Nephron progenitor cell (in vitro differentiated cells): ENCODE measurements around the gene TCF12.

Source experiments
- DNase-seq: peaks from one replicate; pipeline ENCODE4 v3.0.0; 2021
- H3K27ac Mint-ChIP-seq: 2 replicates; pipeline ENCODE4 v1.8.0; 2021; ENCODE audit warnings: mild to moderate bottlenecking, moderate library complexity, mixed read lengths
- H3K27me3 Mint-ChIP-seq: 2 replicates; pipeline ENCODE4 v1.8.0; 2021; ENCODE audit warnings: mild to moderate bottlenecking, low read depth, mixed read lengths; ENCODE audit not compliant: poor library complexity
- H3K36me3 Mint-ChIP-seq: 2 replicates; pipeline ENCODE4 v1.8.0; 2021; ENCODE audit warnings: low read depth, mixed read lengths
- H3K4me1 Mint-ChIP-seq: 2 replicates; pipeline ENCODE4 v1.8.0; 2021; ENCODE audit warnings: mixed read lengths
- H3K4me3 Mint-ChIP-seq: 2 replicates; pipeline ENCODE4 v1.8.0; 2021; ENCODE audit warnings: mild to moderate bottlenecking, moderate library complexity, mixed read lengths
- H3K9me3 Mint-ChIP-seq: 2 replicates; pipeline ENCODE4 v1.8.0; 2021; ENCODE audit warnings: mild to moderate bottlenecking, moderate library complexity, mixed read lengths
- TF ChIP-seq, protein P1 (sequence below): fragments of 200-600 bp; sonication (generic); IDR thresholded peaks from 2 replicates; pipeline ENCODE4 v1.5.0; 2021; ENCODE audit warnings: antibody characterized with exemption

The TCF12 gene

DNA sequence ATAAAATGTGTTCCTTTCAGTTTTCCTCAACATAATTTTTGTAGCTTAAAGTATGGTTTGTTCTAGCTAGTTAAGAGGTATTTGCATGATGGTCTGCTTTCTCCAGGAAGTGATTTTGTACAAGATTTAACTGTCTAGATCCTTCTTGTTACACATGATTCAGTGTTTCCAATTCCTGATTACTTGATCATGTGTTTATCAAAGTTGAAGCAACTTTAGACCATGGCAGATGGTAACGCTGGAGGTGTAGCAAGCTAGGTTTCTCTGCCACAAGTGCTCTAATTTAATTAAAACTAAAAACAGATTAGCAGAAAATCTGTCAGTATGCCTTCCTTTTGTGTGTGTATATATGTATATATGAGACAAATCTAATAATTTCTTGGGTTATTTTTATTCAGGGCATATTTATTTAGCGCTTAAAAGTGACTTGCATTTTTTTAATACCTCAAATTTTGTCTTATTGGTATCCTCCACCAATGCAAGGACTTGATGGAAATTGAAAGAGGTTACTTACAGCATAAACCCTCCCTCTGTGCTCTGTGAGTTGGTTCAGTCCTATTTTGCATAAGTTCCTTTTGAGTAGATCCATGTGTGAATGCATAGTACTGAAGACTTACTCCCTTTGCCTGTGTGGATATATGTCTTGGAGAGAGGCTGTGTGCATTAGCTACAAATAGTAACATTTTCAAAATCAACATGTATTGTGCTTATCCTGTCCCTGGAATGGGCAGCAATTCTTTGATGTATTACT lies 300.6 kb downstream of the TCF12 start:
- TF ChIP-seq, protein P1, sequence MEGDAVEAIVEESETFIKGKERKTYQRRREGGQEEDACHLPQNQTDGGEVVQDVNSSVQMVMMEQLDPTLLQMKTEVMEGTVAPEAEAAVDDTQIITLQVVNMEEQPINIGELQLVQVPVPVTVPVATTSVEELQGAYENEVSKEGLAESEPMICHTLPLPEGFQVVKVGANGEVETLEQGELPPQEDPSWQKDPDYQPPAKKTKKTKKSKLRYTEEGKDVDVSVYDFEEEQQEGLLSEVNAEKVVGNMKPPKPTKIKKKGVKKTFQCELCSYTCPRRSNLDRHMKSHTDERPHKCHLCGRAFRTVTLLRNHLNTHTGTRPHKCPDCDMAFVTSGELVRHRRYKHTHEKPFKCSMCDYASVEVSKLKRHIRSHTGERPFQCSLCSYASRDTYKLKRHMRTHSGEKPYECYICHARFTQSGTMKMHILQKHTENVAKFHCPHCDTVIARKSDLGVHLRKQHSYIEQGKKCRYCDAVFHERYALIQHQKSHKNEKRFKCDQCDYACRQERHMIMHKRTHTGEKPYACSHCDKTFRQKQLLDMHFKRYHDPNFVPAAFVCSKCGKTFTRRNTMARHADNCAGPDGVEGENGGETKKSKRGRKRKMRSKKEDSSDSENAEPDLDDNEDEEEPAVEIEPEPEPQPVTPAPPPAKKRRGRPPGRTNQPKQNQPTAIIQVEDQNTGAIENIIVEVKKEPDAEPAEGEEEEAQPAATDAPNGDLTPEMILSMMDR = no peak
- Mint-ChIP-seq H3K27me3 (no peaks in the 10 kb centered on the region), H3K27ac (no peak overlapping the region), H3K4me1 (peaks cover 62% of the 10 kb centered on the region), H3K36me3 (no peaks in the 10 kb centered on the region), H3K4me3 (peak overlapping the region; percentile 76), H3K9me3 (no peaks in the 10 kb centered on the region)
- no peak for DNase-seq

DNA sequence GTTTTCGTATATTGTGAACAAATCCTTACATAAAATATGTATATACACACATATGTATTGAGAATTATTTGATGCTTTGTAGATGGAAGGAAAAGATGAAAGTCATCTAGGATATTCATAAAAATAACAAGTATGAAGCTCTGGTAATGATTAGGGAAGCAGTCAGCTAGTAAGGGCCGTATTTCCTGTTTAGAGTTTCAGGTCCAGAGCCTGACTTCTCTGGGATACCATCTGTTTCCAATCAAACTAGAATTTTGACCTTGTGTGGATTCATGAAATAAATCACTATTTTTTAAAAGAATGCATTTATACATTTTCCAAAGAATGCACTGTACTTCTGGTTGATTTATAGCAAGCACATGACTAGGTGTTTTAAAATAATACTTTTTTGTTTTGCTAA lies 301.8 kb downstream of the TCF12 start:
- H3K4me1 Mint-ChIP-seq = peaks cover 50% of the 10 kb centered on the region
- H3K9me3 Mint-ChIP-seq = no peaks in the 10 kb centered on the region
- no peak overlapping the region for H3K27ac Mint-ChIP-seq
- peak overlapping the region; percentile 76 for H3K4me3 Mint-ChIP-seq
- no peak for DNase-seq
- TF ChIP-seq, protein P1 = no peak
- H3K27me3 Mint-ChIP-seq = no peaks in the 10 kb centered on the region
- H3K36me3 Mint-ChIP-seq = no peaks in the 10 kb centered on the region

DNA sequence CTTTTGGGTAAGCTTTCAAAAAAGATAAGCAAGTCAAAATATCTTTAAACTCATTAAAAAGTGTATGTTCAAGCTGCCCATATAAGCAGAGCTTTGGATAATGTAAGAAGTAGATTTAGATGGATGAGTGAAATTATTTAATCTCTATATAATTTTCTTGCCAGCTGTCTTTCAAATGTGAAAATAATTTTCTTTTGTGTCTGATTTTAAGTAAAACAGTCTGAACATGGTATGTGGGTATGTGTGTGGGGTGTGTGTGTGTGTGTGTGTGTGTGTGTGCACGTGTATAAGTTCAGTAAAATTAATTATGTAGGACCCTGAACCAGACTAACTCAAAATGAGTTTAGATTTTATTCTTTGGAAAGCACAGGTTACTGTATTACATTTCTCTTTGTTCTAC lies 302.7 kb downstream of the TCF12 start:
- Mint-ChIP-seq H3K27ac (peak overlapping the region; percentile 24), H3K4me1 (peaks cover 40% of the 10 kb centered on the region), H3K36me3 (no peaks in the 10 kb centered on the region), H3K27me3 (no peaks in the 10 kb centered on the region), H3K9me3 (no peaks in the 10 kb centered on the region), H3K4me3 (peak overlapping the region; percentile 76)
- TF ChIP-seq, protein P1 = no peak
- no peak for DNase-seq

DNA sequence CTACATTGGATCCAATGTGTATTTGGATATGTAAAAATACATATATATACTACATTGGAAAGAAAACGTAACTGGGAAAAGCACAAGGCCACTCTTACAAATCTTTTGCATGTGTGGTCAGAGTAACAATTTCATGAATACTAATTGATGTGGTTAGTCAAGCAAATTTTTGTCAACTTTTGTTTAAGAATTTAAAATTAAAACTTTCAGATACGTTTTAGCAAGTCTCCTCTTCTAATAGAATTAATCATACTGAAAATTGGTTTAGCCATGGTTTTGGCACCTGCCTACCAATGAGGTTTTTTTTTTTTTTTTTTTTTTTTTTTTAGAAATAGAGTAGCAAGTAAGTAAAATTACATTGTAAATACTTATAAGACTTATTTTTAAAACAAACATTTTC lies 304.9 kb downstream of the TCF12 start:
- no peak for DNase-seq
- no peaks in the 10 kb centered on the region for H3K27me3 Mint-ChIP-seq
- no peaks in the 10 kb centered on the region for H3K9me3 Mint-ChIP-seq
- no peak overlapping the region for H3K27ac Mint-ChIP-seq
- TF ChIP-seq, protein P1 = no peak
- no peak overlapping the region for H3K4me3 Mint-ChIP-seq
- H3K4me1 Mint-ChIP-seq = peaks cover 35% of the 10 kb centered on the region
- H3K36me3 Mint-ChIP-seq = no peaks in the 10 kb centered on the region

DNA sequence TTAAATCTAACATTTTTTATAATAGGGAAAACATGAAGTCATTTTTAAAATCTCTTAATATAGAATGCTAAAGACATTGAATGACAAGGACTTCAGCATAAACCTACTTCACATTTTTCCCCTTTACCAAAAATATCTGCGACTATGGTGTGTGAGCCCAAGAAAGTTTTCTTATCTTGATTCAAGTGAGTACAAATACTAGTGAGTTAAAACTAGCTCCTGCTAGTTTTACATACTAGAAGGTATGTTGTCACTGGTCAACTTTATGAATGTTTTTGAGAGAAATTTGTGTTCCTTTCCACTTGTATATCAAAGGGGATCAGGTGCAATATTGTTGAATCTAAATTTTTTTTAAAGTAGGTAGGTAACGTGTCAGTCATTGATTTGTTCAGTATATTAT lies 305.4 kb downstream of the TCF12 start:
- peaks cover 31% of the 10 kb centered on the region for H3K4me1 Mint-ChIP-seq

More for the DNA sequence above, 305.4 kb downstream of the TCF12 start:
- TF ChIP-seq, protein P1 = no peak
- no peak overlapping the region for H3K4me3 Mint-ChIP-seq
- no peak for DNase-seq
- no peaks in the 10 kb centered on the region for H3K36me3 Mint-ChIP-seq
- no peak overlapping the region for H3K27ac Mint-ChIP-seq
- no peaks in the 10 kb centered on the region for H3K9me3 Mint-ChIP-seq
- no peaks in the 10 kb centered on the region for H3K27me3 Mint-ChIP-seq
